ENCODE results near the gene POMGNT2.

GRCh38 chr3:43123895-43124294, 18.0 kb upstream of the POMGNT2 start:
- TF ChIP-seq CTCF (IDR thresholded peaks at IDR 0.05) (no peak), POLR2A (IDR thresholded peaks at IDR 0.05) (no peak), EP300 (IDR thresholded peaks at IDR 0.05) (no peak)

Data from ovary (tissue), 3 donors.